Effector CD8-positive, alpha-beta T cell (primary cell): ENCODE data around the gene EVI5.

Source experiments
- DNase-seq: peaks from one replicate; lab custom pipeline; 2025; lab: John Stamatoyannopoulos, UW

Gene EVI5

DNA sequence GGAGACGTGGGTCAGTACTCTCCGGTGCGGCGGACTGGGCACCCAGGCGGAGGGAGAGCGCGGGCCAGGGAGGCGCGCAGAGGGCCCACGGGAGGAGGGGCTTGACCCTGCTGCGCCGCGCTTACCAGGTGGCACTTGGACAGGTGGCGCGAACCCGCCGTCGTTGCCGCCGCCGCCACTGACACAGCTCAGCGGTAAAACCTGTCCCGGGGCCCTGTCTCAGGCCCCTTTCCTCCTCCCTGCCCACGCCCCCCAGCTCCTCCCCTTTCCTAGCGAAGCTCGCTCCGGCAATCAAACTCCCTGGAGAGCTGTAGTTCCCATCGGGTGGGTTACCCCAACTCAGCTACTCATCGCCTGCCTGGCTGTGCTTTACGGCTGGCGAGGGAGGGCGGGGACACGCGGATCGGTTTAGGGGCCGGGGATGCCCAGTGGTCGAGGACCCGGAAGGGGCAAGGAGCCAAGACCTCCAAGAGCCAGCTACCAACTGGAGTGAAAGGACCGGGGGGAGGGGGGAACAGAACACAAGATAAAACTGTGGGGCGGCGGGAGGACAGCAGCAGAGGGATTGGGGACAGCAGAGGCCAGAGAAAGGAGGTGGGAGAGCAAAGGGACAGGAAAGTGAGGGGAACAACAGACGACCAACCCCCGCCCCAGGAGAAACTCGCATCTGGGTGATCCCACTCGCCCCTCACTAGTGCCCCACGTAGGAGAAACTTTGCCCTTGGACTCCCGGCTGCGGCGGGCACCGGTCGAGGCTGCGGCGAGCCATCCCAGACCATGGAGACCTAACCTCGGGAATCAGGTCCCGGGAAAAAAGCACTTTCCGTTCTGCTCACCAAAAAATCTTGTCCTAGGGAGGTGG lies 301.1 kb downstream of the EVI5 start:
- no peak for DNase-seq

DNA sequence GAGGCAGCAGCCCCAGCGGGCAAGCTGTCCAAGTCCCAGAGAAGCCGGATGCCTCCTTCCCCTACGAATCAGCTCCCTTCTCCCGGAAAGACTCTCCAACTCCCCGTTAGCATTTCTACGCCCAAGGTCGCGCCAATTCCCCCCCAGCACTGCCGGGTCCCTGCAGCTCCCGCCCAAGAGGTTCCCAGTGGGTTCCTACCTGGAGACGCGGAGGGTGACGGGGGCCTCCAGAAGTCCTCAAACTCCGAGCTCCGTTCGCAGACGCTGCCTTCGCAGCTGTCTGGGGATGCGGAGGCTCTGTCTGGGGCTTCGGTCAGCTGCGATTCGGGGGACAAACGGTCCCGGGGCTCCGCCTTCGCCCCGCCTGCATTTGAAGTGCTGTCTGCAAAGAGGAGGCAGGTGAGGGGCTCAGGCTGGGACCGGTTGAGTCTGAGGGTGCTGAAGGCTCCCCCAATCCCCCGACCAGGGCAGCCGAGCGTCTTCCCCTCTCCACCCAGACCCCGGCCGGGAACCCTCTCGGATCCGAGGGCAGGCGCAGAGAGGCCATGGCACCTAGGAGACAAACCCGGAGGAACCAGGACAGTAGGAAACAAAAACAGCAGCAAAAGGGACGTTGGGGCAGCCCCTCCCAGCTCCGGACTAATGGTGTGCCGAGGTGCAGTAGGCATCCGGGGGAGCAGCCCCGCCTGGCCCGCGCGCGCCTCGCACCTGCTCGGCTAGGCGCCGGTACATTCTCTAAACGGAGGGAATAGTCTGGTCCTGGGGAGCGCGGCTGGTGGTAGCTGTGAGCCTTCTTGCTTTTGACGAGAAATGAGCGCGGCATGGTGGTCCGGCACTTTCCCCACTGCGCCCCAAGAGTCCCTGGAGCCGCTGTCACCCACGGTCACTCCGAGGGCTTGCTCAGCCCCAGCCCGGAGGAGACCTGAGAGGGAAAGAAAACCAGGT lies 302.0 kb downstream of the EVI5 start:
- DNase-seq: no peak

DNA sequence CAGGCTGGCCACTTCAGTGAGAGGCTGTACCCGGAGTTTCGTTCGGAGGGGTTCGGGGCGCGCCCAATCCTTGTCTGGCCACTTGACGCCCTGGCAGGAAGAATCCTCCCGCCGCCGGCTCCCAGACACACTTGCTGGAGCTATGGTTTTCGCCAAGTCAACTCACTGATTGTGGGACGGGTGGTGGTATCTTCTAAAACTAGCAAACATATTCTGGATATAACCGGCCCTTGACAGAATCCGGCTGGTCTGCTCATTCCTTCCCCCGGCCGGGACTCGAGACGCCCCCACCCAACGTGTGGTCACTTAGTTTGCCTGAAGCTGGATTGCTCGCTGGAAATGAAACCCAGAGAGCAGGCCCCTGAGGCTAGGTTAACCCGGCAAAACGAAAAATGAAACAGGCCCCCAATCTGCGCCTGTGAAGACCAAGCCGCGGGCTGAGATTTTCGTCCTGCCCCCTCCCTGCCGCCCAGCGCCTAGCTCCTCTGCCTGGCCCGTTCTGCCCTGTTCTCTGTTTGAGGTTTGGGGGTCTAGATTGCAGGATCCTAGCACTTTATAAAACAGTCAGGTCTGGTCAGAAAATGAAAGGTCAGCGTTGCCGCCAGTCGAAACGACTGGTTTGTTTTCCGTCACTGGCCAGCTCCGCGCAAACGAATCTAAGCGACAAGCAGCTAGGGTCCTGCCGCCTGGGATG lies 302.8 kb downstream of the EVI5 start:
- no peak for DNase-seq

DNA sequence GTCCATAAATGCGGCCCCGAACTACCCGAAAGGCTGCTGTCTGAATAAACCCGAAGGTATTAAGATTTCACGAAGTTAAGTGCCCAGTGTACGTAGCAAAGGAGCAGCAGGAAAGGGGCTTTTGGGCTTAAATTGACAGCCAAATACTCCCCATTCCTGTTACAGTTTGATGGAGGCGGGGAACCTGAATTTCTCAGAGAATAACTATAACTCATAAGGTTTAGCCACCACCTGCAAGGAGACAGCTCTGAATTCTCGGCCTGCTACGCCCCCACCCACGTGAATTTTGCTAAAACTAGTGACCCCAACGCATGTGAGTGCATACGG lies 303.3 kb downstream of the EVI5 start:
- no peak for DNase-seq

DNA sequence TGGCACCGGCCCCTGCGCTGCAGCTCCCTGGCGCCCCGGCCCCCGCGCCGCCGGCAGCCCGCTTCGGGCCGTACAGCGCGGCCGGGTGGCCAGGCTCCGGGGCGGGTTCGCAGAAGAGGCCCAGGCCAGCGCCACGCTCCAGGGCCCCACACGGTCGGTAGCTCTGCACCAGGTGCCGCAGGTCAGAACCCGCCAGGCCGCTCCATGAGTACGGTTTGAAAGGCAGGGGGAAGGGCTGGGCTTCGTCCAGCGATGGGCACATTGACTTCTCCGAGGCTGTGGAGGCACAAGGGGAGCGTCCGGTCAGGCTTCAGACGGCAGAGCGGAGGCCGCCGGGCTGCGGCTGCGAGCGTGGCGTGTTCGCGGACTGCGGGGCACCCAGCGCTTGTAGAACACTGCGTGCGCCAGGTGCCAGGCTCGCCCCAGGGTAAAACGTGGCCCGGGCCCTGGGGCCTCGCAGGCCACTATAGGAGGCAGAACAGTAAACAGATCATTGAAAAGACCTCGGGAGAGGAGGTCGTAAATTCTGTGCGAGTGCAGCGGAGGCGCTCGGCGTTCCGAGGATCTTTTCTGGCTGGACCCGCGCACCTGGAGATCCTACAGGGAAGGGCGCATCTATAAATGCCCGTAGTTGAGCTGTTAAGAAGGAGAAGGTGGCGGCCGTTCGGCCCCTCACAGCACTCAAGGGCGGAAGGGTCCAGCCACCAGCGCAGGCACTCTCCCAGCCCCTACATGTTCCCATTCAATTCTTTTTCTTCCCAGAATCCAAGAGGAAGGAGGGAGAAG lies 303.9 kb downstream of the EVI5 start:
- DNase-seq: no peak

DNA sequence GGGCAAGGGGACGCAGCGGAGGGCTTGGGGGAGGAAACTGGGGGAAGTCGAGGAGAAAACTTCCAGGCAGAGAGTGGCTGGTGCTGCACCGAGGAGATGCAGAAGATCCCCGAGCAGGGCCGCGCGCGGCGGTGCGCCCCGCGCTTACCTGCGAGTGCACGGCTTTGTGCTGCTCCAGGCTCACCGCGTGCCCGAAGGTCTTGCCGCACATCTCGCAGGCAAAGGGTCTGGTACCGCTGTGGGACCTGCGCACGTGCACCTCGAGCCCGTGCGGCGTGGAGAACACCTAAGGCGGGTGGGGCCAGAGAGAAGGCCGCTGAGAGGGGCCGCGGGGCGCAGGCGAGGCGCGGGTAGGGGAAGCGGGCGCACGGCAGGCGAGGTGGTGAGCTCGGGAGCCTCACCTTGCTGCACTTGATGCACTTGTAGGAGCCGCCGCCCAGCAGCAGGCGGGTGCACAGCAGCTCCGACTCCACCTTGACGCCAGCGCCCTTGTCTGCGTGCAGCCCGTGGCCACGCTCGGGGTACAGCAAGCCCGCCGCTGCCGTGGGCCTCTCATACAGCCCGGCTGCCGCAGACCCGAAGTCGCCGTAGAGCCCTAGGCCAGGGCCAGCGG lies 304.6 kb downstream of the EVI5 start:
- no peak for DNase-seq

DNA sequence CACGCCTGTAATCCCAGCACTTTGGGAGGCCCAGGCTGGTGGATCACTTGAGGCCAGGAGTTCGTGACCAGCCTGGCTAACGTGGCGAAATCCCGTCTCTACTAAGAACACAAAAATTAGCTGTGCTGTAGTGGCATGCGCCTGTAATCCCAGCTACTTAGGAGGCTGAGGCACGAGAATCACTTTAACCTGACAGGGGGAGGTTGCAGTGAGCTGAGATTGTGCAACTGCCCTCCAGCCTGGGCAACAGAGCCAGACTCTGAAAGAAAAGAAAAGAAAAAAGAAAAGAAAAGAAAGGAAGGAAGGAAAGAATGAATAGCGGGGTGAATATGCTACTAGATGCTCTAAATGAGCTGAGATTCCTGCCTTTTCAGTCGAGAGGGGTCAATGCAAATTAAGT lies 305.3 kb downstream of the EVI5 start:
- DNase-seq: no peak

DNA sequence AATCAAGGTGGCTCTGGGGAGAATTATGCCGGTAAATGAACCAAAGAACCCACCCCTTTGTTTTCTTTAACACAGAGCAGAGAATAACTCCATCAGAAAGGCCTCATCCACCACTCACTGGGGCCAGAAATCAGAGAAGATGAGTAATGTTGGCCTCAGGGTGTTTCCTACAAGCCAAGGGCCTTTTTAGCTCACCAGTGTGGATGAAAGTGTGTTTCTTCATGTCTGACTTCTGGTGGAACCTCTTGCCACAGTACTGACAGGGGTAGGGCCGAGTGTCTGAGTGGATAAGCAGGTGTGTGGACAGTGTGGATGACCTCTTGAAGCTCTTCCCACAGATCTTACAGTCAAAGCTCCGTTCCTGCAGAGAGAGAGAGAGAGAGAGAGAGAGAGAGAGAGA lies 306.5 kb downstream of the EVI5 start:
- no peak for DNase-seq

DNA sequence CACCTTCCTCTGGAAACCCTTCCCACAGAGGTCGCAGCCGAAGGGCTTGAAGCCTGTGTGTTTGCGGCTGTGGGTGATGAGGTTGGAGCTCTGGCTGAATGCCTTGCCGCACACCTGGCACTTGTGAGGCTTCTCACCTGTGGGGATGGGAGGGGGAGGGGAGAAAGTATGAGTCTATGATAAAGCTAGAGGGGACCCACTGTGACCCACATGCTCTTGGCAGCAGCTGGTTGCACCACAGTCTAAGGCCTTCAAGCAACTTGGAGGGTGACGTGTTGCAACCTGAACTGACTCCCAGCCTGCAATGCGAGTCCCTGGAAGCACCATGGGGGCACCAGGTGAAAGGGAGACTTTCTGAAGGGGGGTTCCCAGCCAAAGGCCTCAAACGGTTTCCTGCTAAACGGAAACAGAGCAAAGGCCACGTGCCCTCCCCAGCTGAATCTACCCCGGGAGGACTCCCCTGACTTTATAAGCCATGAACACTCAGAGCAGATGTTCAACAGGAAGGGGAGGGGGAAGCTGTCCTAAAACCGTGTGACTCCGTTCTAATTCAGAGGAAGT lies 308.8 kb downstream of the EVI5 start:
- DNase-seq: peak; percentile 49

DNA sequence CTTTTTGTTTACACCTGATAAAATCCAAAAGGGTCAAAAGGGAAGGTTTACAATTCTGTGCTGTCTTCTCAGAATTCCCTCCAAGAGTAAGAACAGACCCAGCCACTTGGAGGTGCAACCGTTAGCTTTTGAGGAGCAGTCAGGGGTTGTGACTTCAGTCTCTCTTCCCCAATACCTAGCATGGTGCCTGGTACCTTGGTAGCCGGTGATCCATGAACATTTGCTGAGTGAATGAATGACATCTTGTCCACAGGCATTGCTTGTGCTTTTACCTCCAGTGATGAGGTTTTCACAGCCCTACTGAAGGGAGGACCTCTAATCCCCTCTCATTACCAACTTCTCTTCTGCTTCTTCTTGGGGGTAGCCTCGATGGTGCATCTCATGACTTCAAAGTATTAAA lies 309.9 kb downstream of the EVI5 start:
- no peak for DNase-seq

DNA sequence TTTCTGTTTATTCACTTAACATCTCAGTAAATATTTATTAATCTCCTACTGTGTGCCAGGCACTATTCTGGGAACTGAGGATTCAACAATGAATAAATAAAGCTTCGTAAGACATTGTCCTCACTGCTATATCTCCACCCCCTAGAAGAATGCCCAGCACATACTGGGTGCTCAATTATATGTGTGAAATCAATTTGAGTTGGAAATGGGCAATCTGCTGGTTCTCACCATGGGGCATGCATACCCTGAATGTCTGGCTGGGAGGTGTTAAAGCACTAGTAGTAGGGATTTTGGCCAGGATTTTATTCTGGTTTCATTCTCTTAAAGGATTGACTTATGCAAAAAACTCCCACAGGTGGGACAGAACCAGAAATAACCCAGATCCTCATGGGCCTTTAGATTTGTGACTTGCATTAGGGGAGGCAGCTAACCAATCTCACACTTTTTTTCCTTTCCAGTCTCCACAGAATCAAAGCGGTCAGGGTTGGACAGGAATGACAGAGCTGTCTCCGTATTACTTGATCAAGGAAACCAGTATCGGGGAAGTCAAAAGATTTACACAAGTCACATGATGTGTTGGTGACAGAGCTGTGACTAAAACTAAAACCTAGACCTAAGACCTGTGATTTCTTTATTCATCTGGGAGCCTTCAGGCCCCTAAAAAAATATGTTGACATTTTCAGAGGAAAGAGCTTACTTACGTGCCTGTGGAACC lies 311.0 kb downstream of the EVI5 start:
- DNase-seq: no peak

DNA sequence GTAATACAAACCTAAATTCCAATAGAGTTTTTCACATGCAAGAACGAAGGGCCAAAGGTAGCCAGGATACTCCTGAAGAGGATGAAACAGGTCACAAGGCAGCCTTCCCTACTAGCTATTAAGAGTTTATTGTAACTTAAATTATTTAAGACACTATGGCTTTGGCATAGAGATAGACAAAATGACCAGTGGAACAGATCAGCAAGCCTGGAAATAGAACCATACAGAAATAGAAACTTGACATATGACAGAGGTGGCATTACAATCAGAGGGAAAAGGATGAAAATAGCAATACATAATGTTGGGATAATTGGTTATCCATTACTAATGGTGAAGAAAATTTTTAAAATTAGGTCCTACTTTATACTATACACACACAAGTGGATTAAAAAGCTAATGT lies 314.7 kb downstream of the EVI5 start:
- DNase-seq: no peak

DNA sequence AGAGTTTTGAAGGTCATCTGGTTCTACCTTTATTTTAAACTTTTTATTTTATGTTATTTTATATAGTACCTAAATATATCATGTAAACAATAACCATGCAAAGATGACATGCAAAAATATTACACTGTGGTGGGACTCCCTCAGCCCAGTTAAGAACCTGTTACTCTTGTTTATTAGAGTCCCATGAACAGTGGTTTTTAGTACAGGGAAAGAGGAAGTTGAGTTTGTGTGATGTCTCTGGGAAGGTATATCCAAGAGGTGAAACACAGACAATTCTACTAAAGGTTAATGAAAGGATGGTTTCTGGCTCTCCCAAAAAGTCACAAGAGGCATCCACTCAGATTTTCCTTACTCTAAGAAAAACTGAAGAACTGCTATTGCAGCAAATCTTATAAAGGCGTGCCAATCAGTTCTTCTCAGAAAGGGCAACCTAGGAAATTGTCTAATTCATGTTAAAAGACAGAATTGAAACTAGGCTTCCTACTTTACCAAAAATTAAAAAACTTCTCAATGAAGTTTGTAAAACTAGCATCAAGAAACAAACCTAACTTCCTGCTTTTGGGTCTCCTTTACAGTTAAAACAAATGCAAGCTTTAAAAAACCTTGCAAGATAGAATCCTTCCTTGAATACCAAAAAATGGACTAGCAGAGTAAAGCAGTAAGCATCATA lies 318.1 kb downstream of the EVI5 start:
- DNase-seq: no peak

DNA sequence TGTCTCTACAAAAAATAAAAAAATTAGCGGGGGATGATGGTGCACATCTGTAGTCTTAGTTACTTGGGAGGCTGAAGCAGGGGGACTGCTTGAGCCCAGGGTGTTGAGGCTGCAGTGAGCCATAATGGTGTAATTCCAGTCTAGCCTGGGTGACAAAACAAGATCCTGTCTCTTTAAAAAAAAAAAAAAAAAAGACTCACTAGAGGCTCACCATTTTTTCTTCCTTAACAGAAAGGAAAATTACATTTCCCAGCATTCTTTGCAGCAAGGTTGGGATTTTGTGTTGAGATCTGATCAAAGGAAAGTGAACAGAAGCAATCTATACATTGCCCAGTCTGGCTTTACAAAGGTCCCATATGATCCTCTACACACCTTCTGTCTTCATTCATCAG lies 319.7 kb downstream of the EVI5 start:
- no peak for DNase-seq

DNA sequence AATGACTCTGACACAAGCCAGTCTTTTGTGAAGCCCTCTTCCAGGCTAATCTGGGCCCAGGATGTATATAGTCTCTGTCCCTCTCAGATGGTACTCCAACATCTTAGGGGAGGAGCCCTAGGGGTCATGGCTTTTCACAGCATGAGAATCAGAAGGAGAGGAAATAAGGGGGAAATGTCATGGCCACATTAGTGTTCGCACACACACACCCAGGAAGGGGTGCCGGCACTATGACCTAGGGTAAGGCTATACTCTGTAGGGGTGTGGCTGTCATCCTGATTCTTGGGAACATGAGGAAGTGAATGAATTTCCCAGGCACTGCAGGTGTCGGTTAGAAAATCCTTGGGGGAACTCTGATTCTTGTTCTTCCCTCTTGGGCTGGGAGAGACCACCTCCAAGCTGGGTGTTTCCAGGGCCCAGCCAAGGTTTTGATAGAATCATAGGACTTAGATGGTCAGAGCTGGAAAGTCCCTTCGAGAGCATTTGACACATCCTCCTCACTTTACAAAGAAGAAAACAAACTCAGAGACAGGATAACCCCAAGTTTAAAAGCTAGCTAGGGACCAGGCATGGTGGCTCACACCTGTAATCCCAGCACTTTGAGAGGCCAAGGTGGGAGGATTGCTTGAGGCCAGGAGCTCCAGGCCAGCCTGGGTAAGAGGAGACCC lies 320.2 kb downstream of the EVI5 start:
- no peak for DNase-seq

DNA sequence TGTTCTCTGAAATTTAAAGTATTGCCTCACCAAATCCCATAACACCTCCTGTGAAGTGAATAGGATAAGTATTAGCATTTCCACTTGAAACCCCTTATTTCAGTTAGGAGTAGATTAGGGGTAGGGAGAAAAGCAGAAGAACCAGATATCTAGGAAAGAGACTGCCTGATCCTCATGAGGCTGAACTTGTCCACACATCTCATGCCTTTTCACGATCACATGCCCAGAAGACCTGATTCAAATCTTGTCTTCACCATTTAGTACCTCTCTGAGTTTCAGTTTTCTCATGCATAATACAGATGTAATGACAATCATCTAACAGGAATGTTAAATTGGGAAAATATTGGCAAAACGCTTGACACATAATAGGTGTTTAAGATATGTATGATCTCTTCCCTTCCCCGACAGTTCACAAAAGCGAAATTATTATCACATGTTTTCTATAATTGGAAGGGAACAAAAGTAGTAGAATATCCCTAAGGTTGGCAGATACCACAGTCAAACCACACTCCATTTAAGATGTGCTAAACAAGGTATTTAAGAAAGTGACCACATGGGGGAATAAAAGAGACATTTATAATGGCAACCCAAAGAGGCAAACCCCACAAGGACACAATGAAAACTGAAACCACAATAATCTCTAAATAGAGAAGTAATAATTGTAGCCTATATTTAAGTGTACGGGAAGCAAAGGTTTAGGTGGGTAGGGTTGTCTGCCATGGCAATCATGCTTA lies 323.4 kb downstream of the EVI5 start:
- no peak for DNase-seq

DNA sequence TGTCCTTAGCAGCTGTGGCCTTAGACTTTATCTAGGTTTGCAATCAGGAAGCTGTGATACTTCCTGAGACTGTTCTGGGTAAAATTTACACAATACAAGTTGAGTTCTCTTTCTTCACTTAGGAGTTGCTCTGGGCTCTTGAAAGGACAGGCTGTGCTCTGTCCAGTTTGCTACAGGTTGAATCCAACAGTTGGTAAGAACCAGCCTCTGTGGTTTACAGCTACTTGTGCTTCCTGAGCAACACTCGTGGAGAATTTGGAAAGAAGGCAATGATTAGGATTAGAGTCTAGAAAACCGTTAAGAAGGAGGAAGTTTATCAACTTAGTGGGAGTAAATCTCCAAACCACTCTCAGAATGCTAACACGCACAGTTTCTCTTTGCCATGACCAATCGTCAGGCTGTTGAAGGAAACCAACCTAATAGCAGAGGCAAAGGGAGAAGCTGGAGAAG lies 325.0 kb downstream of the EVI5 start:
- no peak for DNase-seq
